ENCODE measurements around the gene FAT3. TPM values are rescaled to one million over a fixed set of nuclear protein-coding genes. Genes with fewer than 3 reads are reported as not detected.

Gene FAT3
- polyA plus RNA-seq, 1 donor (not counting 4 experiments of a cell fraction or from before 2014, with no cell fraction given): 0.69 TPM

DNA sequence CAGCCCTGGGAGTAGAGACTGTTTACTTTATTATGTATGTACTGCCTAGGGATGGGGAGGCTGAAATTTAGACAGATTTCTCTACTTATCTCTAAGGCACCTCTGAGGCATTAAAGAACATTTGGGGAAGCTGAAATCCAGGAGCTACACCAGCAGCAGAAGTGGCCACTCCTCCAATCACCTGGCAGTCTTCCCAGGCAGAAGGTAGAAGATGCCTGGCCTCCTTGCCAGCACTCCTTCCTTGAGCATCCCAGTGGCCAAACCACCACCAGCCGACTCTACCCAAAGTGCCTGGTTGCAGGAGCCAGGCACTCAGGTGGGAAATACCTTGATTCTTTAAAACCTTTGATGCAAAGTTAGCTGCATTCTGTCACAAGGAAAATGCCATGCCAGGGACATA is 1.9 kb upstream of the FAT3 start:
- Histone ChIP-seq H3K4me1 (ENCODE audit: control insufficient read depth, extremely low read depth, insufficient read depth, low read length) (peaks cover 2% of the 10 kb centered on the region), H3K9me1 (ENCODE audit: control insufficient read depth, extremely low read depth, insufficient read depth, low read length) (no peaks in the 10 kb centered on the region), H3K79me2 (ENCODE audit: control insufficient read depth, insufficient read depth, low read length) (no peaks in the 10 kb centered on the region), H2AFZ (ENCODE audit: control insufficient read depth, low read length) (no peak overlapping the region), H3K4me2 (ENCODE audit: control insufficient read depth, extremely low read depth, insufficient read depth, low read depth, low read length) (no peak overlapping the region), H4K20me1 (ENCODE audit: control insufficient read depth, extremely low read depth, insufficient read depth, low read length) (no peaks in the 10 kb centered on the region), H3K4me3 (ENCODE audit: control insufficient read depth in 2 of 3, extremely low read depth in 1 of 3, insufficient read depth in 2 of 3, low read depth in 1 of 3, low read length in 3 of 3) (no peak overlapping the region), H3K9me3 (ENCODE audit: control insufficient read depth, low read depth, low read length) (no peaks in the 10 kb centered on the region), H3K27ac (ENCODE audit: control insufficient read depth, insufficient read depth, low read length) (no peak overlapping the region), H3K27me3 (ENCODE audit: control insufficient read depth, extremely low read depth, insufficient read depth, low read length) (peaks cover 52% of the 10 kb centered on the region), H3K9ac (ENCODE audit: control insufficient read depth, extremely low read depth, insufficient read depth, low read length) (no peak overlapping the region), H3K36me3 (ENCODE audit: control insufficient read depth in 2 of 2, extremely low read depth in 1 of 2, insufficient read depth in 2 of 2, low read length in 2 of 2) (no peaks in the 10 kb centered on the region)
- no peak for FAIRE-seq
- DNase-seq (ENCODE audit: low read depth, low spot score): no peak
- dilution Hi-C loops (cut with MboI; ENCODE audit: extremely low pct_ligation_motif_present, low sequenced_read_pairs): no loop called here
- TF ChIP-seq EZH2 (IDR thresholded peaks at IDR 0.05; ENCODE audit: low read length): no peak
- TF ChIP-seq, protein P1, sequence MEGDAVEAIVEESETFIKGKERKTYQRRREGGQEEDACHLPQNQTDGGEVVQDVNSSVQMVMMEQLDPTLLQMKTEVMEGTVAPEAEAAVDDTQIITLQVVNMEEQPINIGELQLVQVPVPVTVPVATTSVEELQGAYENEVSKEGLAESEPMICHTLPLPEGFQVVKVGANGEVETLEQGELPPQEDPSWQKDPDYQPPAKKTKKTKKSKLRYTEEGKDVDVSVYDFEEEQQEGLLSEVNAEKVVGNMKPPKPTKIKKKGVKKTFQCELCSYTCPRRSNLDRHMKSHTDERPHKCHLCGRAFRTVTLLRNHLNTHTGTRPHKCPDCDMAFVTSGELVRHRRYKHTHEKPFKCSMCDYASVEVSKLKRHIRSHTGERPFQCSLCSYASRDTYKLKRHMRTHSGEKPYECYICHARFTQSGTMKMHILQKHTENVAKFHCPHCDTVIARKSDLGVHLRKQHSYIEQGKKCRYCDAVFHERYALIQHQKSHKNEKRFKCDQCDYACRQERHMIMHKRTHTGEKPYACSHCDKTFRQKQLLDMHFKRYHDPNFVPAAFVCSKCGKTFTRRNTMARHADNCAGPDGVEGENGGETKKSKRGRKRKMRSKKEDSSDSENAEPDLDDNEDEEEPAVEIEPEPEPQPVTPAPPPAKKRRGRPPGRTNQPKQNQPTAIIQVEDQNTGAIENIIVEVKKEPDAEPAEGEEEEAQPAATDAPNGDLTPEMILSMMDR (optimal IDR thresholded peaks at IDR 0.05 in 1 of 3, IDR thresholded peaks at IDR 0.05 in 1 of 3, conservative IDR thresholded peaks at IDR 0.05 in 1 of 3; ENCODE audit: extremely low read depth in 1 of 3, insufficient read depth in 2 of 3, low read length in 3 of 3): no peak

DNA sequence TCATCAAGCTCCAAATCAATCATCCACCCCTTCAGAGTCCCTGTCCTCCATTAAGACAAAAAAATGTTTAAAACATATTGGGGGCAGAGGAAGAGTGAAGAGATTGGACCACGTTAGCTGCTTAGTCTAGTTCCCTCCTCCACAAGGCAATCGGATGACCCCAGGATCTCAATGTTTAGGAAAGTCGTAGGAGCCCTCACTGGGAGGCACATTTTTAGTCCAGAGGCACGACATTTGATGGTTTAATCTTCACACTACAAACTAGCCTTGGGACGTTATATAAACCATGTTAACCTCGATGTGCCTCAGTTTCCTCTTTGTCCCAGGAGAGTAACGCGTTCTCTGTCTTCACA is 588 bp upstream of the FAT3 start:
- H3K27ac ChIP-seq (ENCODE audit: control insufficient read depth, insufficient read depth, low read length): no peak overlapping the region

More for the DNA sequence above, 588 bp upstream of the FAT3 start:
- Histone ChIP-seq H3K9ac (ENCODE audit: control insufficient read depth, extremely low read depth, insufficient read depth, low read length) (no peak overlapping the region), H3K9me3 (ENCODE audit: control insufficient read depth, low read depth, low read length) (no peaks in the 10 kb centered on the region), H2AFZ (ENCODE audit: control insufficient read depth, low read length) (no peak overlapping the region), H3K9me1 (ENCODE audit: control insufficient read depth, extremely low read depth, insufficient read depth, low read length) (no peaks in the 10 kb centered on the region), H3K36me3 (ENCODE audit: control insufficient read depth in 2 of 2, extremely low read depth in 1 of 2, insufficient read depth in 2 of 2, low read length in 2 of 2) (no peaks in the 10 kb centered on the region), H3K27me3 (ENCODE audit: control insufficient read depth, extremely low read depth, insufficient read depth, low read length) (peaks cover 62% of the 10 kb centered on the region), H3K4me1 (ENCODE audit: control insufficient read depth, extremely low read depth, insufficient read depth, low read length) (peaks cover 2% of the 10 kb centered on the region), H3K4me3 (ENCODE audit: control insufficient read depth in 2 of 3, extremely low read depth in 1 of 3, insufficient read depth in 2 of 3, low read depth in 1 of 3, low read length in 3 of 3) (no peak overlapping the region), H3K4me2 (ENCODE audit: control insufficient read depth, extremely low read depth, insufficient read depth, low read depth, low read length) (peak overlapping the region; percentile 51), H4K20me1 (ENCODE audit: control insufficient read depth, extremely low read depth, insufficient read depth, low read length) (no peaks in the 10 kb centered on the region), H3K79me2 (ENCODE audit: control insufficient read depth, insufficient read depth, low read length) (no peaks in the 10 kb centered on the region)
- FAIRE-seq (no peak), DNase-seq (ENCODE audit: low read depth, low spot score) (no peak)
- dilution Hi-C loops (cut with MboI; ENCODE audit: extremely low pct_ligation_motif_present, low sequenced_read_pairs): no loop called here
- TF ChIP-seq, protein P1 (optimal IDR thresholded peaks at IDR 0.05 in 1 of 3, IDR thresholded peaks at IDR 0.05 in 1 of 3, conservative IDR thresholded peaks at IDR 0.05 in 1 of 3; ENCODE audit: extremely low read depth in 1 of 3, insufficient read depth in 2 of 3, low read length in 3 of 3): no peak
- peak; percentile 86 for TF ChIP-seq EZH2 (IDR thresholded peaks at IDR 0.05; ENCODE audit: low read length)
